IPS-18a (cell line): ENCODE results near the gene LRRC41.
"Not testable (repeated sequence)": the region's sequence is repeated elsewhere in the genome, so short reads cannot be mapped to it uniquely, and the experiment has no call there.

ENCODE experiments used
- H3K27ac ChIP-seq: one replicate; pipeline ENCODE4 v1.5.1; 2013; ENCODE audit warnings: low read length
- H3K27me3 ChIP-seq: one replicate; pipeline ENCODE4 v1.6.1; 2013; ENCODE audit warnings: mild to moderate bottlenecking, low read length; ENCODE audit not compliant: control insufficient read depth, insufficient read depth
- H3K36me3 ChIP-seq: one replicate; pipeline ENCODE4 v1.6.1; 2013; ENCODE audit warnings: low read depth, low read length; ENCODE audit not compliant: control insufficient read depth
- H3K4me1 ChIP-seq: one replicate; pipeline ENCODE4 v1.6.1; 2013; ENCODE audit warnings: low read depth, low read length; ENCODE audit not compliant: control insufficient read depth
- H3K4me3 ChIP-seq: one replicate; pipeline ENCODE4 v1.5.1; 2013; ENCODE audit warnings: low read length
- H3K9ac ChIP-seq: one replicate; pipeline ENCODE4 v1.6.1; 2013; ENCODE audit warnings: mild to moderate bottlenecking, low read length, moderate library complexity
- H3K9me3 ChIP-seq: one replicate; pipeline ENCODE4 v1.6.1; 2013; ENCODE audit warnings: low read depth, low read length; ENCODE audit not compliant: control insufficient read depth

The LRRC41 gene

DNA sequence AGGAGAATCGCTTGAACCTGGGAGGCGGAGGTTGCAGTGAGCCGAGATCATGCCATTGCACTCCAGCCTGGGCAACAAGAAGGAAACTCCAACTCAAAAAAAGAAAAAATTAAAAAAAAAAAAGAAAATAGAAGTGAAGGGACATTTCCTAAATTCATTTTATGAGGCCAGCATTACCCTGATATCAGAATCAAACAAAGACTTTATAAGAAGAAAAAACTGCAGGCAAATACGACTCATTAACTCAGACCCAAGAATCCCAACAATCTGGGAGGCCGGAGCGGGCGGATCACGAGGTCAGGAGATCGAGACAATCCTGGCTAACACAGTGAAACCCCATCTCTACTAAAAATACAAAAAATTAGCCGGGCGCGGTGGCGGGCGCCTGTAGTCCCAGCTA, 34.0 kb upstream of the LRRC41 start:
- not testable (repeated sequence) for H3K36me3 ChIP-seq, H3K9me3 ChIP-seq, H3K4me1 ChIP-seq, H3K27ac ChIP-seq, H3K27me3 ChIP-seq, H3K9ac ChIP-seq, H3K4me3 ChIP-seq

DNA sequence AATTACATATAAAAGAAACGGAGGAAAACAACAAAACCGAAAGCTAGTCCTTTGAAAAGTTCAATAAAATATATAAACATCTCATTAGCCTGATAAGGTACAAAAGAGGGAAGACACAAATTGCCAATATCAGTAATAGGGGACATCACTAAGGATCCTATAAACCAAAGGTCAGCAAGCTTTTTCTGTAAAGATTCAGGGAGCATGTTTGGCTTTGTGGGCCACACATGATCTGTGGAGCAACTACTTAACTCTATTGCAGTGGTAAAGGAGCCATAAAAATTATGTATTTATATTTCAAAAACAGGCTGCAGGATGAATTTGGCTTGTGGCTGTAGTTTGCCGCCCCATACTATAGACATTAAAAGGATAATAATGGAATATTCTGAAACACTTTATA, 31.7 kb upstream of the LRRC41 start:
- H3K4me1 ChIP-seq: peaks cover 3% of the 10 kb centered on the region
- H3K9me3 ChIP-seq: no peaks in the 10 kb centered on the region
- no peak overlapping the region for H3K9ac ChIP-seq
- H3K36me3 ChIP-seq: no peaks in the 10 kb centered on the region
- H3K27ac ChIP-seq: no peak overlapping the region
- H3K4me3 ChIP-seq: no peak overlapping the region
- no peaks in the 10 kb centered on the region for H3K27me3 ChIP-seq

DNA sequence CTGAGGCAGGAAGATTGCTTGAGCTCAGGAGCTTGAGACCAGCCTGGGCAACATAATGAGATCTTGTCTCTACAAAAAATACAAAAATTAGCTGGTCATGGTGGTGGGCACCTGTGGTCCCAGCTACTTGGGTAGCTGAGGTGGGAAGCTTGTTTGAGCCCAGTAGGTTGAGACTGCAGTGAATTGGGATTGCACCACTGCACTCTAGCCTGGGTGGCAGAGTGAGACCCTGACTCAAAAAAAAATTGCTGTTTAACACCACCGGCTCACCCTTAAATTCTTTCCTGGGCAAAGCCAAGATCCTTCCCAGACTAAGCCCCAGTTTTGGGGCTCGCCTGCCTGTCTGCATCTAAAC, 30.6 kb upstream of the LRRC41 start:
- no peak overlapping the region for H3K4me3 ChIP-seq
- H3K27ac ChIP-seq: no peak overlapping the region

DNA sequence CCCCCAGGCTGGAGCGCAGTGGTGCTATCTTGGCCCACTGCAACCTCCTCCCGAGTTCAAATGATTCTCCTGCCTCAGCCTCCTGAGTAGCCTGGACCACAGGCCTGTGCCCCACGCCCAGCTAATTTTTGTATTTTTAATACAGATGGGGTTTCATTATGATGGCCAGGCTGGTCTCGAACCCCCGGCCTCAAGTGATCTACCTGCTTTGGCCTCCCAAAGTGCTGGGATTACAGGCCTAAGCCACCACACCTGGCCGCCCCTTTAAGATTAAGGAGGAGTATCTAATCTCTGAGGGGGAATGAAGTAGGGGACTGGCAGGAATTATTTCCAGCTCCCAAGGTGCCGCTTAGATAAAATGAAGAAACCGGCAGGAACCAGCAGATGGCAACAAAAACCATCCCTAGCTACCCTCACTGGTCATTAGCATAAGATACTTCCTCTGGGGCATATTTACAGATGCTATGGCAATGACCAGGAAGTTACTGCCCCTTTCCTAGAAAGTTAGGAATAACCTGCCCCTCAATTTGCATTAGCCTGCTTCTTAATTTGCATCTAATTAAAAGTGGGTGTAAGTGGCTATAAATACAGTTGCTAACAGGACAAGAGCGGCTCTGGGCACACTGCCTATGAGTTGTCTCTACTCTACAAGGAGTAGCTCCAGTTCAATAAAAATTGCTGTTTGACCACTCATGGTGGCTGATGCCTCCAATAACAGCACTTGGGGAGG, 30.0 kb upstream of the LRRC41 start:
- Histone ChIP-seq H3K9ac (no peak overlapping the region), H3K4me1 (peaks cover 3% of the 10 kb centered on the region), H3K4me3 (no peak overlapping the region), H3K36me3 (no peaks in the 10 kb centered on the region), H3K27me3 (no peaks in the 10 kb centered on the region), H3K27ac (no peak overlapping the region), H3K9me3 (no peaks in the 10 kb centered on the region)

More for the DNA sequence above, 30.6 kb upstream of the LRRC41 start:
- H3K4me1 ChIP-seq: peaks cover 3% of the 10 kb centered on the region
- H3K36me3 ChIP-seq: no peaks in the 10 kb centered on the region
- H3K9me3 ChIP-seq: no peaks in the 10 kb centered on the region
- H3K27me3 ChIP-seq: no peaks in the 10 kb centered on the region
- H3K9ac ChIP-seq: no peak overlapping the region

DNA sequence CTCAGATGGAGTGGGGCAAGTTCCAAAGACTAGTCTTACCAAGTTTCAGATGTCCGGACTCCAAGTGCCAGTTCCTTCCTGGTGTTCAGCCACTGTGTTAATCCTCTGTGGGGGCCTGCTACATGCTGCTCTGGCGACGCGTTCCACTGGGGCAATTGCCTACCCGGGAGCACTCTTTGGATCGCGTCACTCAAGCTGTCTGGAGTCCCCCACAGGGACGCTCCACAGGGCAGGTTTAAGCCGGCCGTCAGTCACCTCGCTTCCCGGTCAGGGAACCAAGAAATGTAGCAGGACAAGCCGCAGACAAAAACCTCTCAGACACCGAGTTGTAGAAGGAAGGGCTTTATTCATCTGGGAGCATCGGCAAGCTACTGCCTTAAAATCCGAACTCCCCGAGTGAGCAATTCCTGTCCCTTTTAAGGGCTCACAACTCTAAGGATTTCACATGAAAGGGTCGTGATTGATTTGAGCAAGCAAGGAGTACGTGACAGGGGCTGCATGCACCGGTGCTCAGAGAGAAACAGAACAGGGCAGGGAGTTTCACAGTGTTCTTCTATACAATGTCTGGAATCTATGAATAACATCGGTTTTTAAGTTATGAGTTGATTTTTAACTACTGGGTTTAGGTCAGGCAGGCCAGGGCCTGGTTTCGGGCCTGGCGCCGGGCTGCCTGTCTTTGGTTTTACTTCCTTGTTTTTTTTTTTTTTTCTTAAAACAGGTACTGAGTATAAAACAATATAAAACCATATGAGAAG, 28.5 kb upstream of the LRRC41 start:
- H3K27me3 ChIP-seq, H3K4me1 ChIP-seq, H3K9me3 ChIP-seq, H3K27ac ChIP-seq, H3K9ac ChIP-seq, H3K4me3 ChIP-seq, H3K36me3 ChIP-seq: not testable (repeated sequence)

DNA sequence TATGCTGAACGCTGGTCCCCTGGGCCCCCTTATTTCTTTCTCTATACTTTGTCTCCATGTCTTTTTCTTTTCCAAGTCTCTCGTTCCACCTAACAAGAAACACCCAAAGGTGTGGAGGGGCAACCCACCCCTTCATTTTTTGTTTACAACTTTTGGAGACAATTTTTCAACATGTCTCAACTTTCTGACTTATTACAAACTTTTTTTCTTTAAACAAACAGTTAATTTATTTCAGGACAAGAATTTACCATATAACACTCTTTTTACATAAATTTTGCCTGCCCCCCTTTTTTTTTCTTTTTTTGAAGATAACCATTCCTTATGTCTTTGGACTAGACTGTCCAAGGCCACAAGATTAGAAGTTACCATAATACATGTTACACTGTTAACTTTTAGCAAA, 27.0 kb upstream of the LRRC41 start:
- not testable (repeated sequence) for H3K4me1 ChIP-seq, H3K9ac ChIP-seq, H3K9me3 ChIP-seq, H3K36me3 ChIP-seq, H3K4me3 ChIP-seq, H3K27ac ChIP-seq, H3K27me3 ChIP-seq

DNA sequence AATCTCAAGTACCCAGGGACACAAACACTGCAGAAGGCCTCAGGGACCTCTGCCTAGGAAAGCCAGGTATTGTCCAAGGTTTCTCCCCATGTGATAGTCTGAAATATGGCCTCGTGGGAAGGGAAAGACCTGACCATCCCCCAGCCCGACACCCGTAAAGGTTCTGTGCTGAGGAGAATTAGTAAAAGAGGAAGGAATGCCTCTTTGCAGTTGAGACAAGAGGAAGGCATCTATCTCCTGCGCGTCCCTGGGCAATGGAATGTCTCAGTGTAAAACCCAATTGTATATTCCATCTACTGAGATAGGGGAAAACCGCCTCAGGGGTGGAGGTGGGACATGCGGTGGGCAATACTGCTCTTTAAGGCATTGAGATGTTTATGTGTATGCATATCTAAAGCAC, 26.4 kb upstream of the LRRC41 start:
- not testable (repeated sequence) for H3K36me3 ChIP-seq, H3K4me1 ChIP-seq, H3K9me3 ChIP-seq, H3K27me3 ChIP-seq, H3K4me3 ChIP-seq, H3K9ac ChIP-seq, H3K27ac ChIP-seq

DNA sequence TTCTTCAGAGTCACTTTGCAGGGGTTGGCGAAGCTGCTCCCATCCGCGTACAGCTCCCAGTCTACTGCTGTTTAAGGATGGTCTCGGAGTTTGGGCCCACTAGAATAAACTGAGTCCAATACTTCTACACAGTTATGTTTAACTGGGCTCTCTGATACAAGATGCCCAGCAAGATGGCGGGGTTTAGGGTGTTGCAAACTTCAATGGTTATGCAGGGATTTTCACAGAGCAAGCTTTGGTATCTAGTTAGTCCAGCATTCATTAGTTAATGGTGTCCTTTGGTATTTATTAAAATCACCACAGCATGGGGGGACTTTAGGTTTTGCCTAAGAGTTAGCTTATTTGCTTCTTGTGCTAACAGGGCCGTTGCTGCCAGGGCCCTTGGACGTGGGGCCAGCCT, 24.8 kb upstream of the LRRC41 start:
- not testable (repeated sequence) for H3K4me1 ChIP-seq, H3K36me3 ChIP-seq, H3K9ac ChIP-seq, H3K27ac ChIP-seq, H3K27me3 ChIP-seq, H3K9me3 ChIP-seq, H3K4me3 ChIP-seq

DNA sequence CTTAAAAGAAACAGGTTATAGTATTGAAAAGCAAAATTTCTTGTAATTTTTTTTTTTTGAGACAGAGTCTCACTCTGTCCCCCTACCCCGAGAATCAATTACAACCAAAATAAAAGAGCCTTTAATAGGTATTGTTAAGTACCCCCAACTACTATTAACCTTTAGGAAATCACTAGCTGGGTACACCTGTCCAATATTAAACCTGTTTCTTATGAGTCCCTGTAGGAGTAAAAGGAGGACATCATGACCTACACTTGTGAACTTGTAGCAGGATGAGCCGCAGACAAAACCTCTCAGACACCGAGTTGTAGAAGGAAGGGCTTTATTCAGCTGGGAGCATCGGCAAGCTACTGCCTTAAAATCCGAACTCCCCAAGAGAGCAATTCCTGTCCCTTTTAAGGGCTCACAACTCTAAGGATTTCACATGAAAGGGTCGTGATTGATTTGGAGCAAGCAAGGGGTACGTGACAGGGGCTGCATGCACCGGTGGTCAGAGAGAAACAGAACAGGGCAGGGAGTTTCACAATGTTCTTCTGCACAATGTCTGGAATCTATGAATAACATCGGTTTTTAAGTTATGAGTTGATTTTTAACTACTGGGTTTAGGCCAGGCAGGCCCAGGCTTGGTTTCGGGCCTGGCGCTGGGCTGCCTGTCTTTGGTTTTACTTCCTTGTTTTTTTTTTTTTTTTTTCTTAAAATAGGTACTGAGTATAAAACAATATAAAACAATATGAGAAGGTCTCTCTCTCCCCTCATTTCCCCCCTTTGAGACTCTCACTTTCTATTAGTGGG, 22.1 kb upstream of the LRRC41 start:
- H3K27me3 ChIP-seq, H3K27ac ChIP-seq, H3K36me3 ChIP-seq: not testable (repeated sequence)

DNA sequence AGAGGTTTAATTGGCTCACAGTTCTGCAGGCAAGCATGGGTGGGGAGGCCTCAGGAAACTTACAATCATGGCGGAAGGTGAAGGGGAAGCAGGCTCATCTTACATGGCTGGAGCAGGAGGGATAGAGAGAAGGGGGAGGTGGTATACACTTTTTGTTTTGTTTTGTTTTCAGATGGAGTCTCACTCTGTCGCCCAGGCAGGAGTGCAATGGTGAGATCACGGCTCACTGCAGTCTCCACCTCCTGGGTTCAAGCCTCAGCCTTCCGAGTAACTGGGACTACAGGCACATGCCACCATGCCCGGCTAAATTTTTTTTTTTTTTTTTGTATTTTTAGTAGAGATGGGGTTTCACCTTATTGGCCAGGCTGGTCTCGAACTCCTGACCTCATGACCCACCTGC, 18.8 kb upstream of the LRRC41 start:
- not testable (repeated sequence) for H3K9me3 ChIP-seq, H3K9ac ChIP-seq, H3K4me1 ChIP-seq, H3K36me3 ChIP-seq, H3K4me3 ChIP-seq, H3K27ac ChIP-seq, H3K27me3 ChIP-seq

More for the DNA sequence above, 22.1 kb upstream of the LRRC41 start:
- H3K9me3 ChIP-seq, H3K4me1 ChIP-seq, H3K9ac ChIP-seq, H3K4me3 ChIP-seq: not testable (repeated sequence)

DNA sequence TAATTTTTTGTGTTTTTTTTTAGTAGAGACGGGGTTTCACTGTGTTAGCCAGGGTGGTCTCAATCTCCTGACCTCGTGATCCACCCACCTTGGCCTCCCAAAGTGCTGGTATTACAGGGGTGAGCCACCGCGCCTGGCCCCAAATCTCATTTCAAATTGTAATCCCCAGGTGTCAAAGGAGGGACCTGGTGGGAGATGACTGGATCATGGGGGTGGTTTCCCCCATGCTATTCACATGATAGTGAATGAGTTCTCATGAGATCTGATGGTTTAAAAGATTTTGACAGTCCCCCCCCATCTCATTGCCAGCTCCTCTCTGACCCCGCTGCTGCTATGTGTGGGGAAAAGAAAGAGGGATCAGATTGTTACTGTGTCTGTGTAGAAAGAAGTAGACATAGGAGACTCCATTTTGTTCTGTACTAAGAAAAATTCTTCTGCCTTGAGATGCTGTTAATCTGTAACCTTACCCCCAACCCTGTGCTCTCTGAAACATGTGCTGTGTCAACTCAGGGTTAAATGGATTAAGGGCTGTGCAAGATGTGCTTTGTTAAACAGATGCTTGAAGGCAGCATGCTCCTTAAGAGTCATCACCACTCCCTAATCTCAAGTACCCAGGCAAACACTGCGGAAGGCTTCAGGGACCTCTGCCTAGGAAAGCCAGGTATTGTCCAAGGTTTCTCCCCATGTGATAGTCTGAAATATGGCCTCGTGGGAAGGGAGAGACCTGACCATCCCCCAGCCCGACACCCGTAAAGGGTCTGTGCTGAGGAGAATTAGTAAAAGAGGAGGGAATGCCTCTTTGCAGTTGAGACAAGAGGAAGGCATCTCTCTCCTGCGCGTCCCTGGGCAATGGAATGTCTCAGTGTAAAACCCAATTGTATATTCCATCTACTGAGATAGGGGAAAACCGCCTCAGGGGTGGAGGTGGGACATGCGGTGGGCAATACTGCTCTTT, 16.8 kb upstream of the LRRC41 start:
- H3K9me3 ChIP-seq, H3K4me3 ChIP-seq, H3K27me3 ChIP-seq, H3K27ac ChIP-seq, H3K4me1 ChIP-seq, H3K9ac ChIP-seq: not testable (repeated sequence)
- peaks cover 18% of the 10 kb centered on the region for H3K36me3 ChIP-seq
